ENCODE data around the gene EXOC2. TPM values are rescaled to one million over a fixed set of nuclear protein-coding genes. Genes with fewer than 3 reads are reported as not detected.
"Not testable (repeated sequence)": the region's sequence is repeated elsewhere in the genome, so short reads cannot be mapped to it uniquely, and the experiment has no call there.

EXOC2 gene
- total RNA-seq, 2 experiments from 2014 or later: 22.5 to 24.8 TPM

DNA sequence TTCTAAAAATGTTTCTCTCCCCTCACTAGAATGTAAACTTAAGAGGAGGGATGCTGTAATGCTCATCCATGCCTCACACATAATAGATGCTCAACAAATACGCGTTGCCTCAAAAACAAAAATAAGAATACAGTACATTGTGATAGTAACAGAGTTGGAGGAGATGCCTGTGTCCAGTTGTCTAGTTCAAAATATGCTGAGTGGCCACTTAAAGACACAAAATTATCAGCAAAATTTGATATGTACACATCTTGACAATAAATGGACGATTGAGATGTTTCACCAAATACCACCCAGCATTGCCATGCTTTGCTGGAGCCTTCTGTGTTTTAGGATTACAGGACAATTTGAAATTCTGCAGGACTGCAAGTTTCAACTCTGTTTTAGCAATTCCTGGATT is 7.6 kb upstream of the EXOC2 start:
- CTCF ChIA-PET (ENCODE audit: unreplicated experiment): interaction anchor here (1.4 kb wide), 1 partner anchor 106 kb away, joined by 3 read pairs; no protein-coding TSS in a partner anchor
- no peaks in the 10 kb centered on the region for H4K20me1 ChIP-seq (ENCODE audit: insufficient read depth, low read length)
- no peaks in the 10 kb centered on the region for H3K9me2 ChIP-seq (ENCODE audit: insufficient read depth, low read length)
- H2AFZ ChIP-seq (ENCODE audit: low read length): no peak overlapping the region
- no peaks in the 10 kb centered on the region for H3K79me2 ChIP-seq (ENCODE audit: insufficient read depth, low read depth, low read length)
- TF ChIP-seq EZH2phosphoT487 (IDR thresholded peaks at IDR 0.05; ENCODE audit: borderline replicate concordance, low read depth, low read length) (no peak), CTCF (conservative IDR thresholded peaks at IDR 0.05; ENCODE audit: low read length) (no peak)
- no peaks in the 10 kb centered on the region for H3K4me1 ChIP-seq (ENCODE audit: insufficient read depth, low read length, poor library complexity, severe bottlenecking)
- no peaks in the 10 kb centered on the region for H3K9me3 ChIP-seq (ENCODE audit: low read length)
- no TSS peak for BruUV-seq (replicated peaks)
- no peak overlapping the region for H3K4me3 ChIP-seq (ENCODE audit: low read depth, low read length, poor library complexity, severe bottlenecking)
- POLR2A ChIA-PET: no interaction called here
- no peak overlapping the region for H3K4me2 ChIP-seq (ENCODE audit: low read length)
- intact Hi-C loops (cut with micrococcal nuclease; ENCODE audit: unreplicated experiment): loop anchor here (5.0 kb wide), 1 partner anchor 108 kb away; no protein-coding TSS in a partner anchor
- no peaks in the 10 kb centered on the region for H3K36me3 ChIP-seq (ENCODE audit: insufficient read depth, low read length)
- DNase-seq (ENCODE audit: low spot score): no peak
- no peak overlapping the region for H3K27ac ChIP-seq (ENCODE audit: low read depth, low read length, poor library complexity, severe bottlenecking)

- intact Hi-C loops (cut with micrococcal nuclease; ENCODE audit: unreplicated experiment): no loop called here
- Histone ChIP-seq H2AFZ (ENCODE audit: low read length) (no peak overlapping the region), H3K4me2 (ENCODE audit: low read length) (no peak overlapping the region), H3K9me2 (ENCODE audit: insufficient read depth, low read length) (no peaks in the 10 kb centered on the region), H3K9me3 (ENCODE audit: low read length) (no peaks in the 10 kb centered on the region), H3K36me3 (ENCODE audit: insufficient read depth, low read length) (no peaks in the 10 kb centered on the region), H4K20me1 (ENCODE audit: insufficient read depth, low read length) (no peaks in the 10 kb centered on the region), H3K4me3 (ENCODE audit: low read depth, low read length, poor library complexity, severe bottlenecking) (no peak overlapping the region), H3K27ac (ENCODE audit: low read depth, low read length, poor library complexity, severe bottlenecking) (no peak overlapping the region), H3K79me2 (ENCODE audit: insufficient read depth, low read depth, low read length) (no peaks in the 10 kb centered on the region), H3K4me1 (ENCODE audit: insufficient read depth, low read length, poor library complexity, severe bottlenecking) (no peaks in the 10 kb centered on the region)
- no TSS peak for BruUV-seq (replicated peaks)
- POLR2A ChIA-PET: no interaction called here
- no peak for TF ChIP-seq EZH2phosphoT487 (IDR thresholded peaks at IDR 0.05; ENCODE audit: borderline replicate concordance, low read depth, low read length)
- TF ChIP-seq CTCF (conservative IDR thresholded peaks at IDR 0.05; ENCODE audit: low read length): no peak
- CTCF ChIA-PET (ENCODE audit: unreplicated experiment): no interaction called here
- no peak for DNase-seq (ENCODE audit: low spot score)
Measured at GRCh38 chr6:699319-699718, 6.4 kb upstream of the EXOC2 start.

- Histone ChIP-seq H3K79me2 (ENCODE audit: insufficient read depth, low read depth, low read length) (peaks cover 18% of the 10 kb centered on the region), H3K4me1 (ENCODE audit: insufficient read depth, low read length, poor library complexity, severe bottlenecking) (peaks cover 12% of the 10 kb centered on the region)
- BruUV-seq (replicated peaks); H3K9me3 ChIP-seq (ENCODE audit: low read length); H3K9me2 ChIP-seq (ENCODE audit: insufficient read depth, low read length); H2AFZ ChIP-seq (ENCODE audit: low read length); CTCF ChIA-PET (ENCODE audit: unreplicated experiment); H3K4me3 ChIP-seq (ENCODE audit: low read depth, low read length, poor library complexity, severe bottlenecking); intact Hi-C loops (cut with micrococcal nuclease; ENCODE audit: unreplicated experiment); H4K20me1 ChIP-seq (ENCODE audit: insufficient read depth, low read length); DNase-seq (ENCODE audit: low spot score); H3K36me3 ChIP-seq (ENCODE audit: insufficient read depth, low read length); H3K27ac ChIP-seq (ENCODE audit: low read depth, low read length, poor library complexity, severe bottlenecking); H3K4me2 ChIP-seq (ENCODE audit: low read length): not testable (repeated sequence)
- POLR2A ChIA-PET: interaction anchor here (0.9 to 1.2 kb wide), 3 partner anchors 9 to 372 kb away, joined by 3 to 5 read pairs (median 3); no protein-coding TSS in a partner anchor
Measured at GRCh38 chr6:694431-695126, 1.6 kb upstream of the EXOC2 start.

All from OCI-LY7 (cell line).